Neural progenitor cell (in vitro differentiated cells): ENCODE measurements around the gene MTCL1.

Experiments
- CTCF ChIP-seq: fragments of 200-600 bp; sonication (generic); IDR thresholded peaks from 2 replicates; pipeline ENCODE4 v1.5.1; 2017; ENCODE audit warnings: antibody characterized with exemption, mild to moderate bottlenecking
- EZH2 ChIP-seq: fragments of 200-600 bp; sonication (generic); IDR thresholded peaks from 2 replicates; pipeline ENCODE4 v1.6.1; 2017; ENCODE audit warnings: antibody characterized with exemption, mild to moderate bottlenecking, moderate library complexity
- EZH2phosphoT487 ChIP-seq: fragments of 200-600 bp; sonication (generic); IDR thresholded peaks from 2 replicates; pipeline ENCODE4 v1.6.1; 2017; ENCODE audit warnings: antibody characterized with exemption

- TF ChIP-seq EZH2 (no peak), CTCF (peak; percentile 47), EZH2phosphoT487 (no peak)
Observed at GRCh38 chr18:8706791-8707555, 1.6 kb downstream of the MTCL1 start.
